Activated T-helper 1 cell treated with Interleukin-2 at 50 U/mL for 16 hours (primary cell): ENCODE measurements around the gene KMT2A.
"Not testable (repeated sequence)": the region's sequence is repeated elsewhere in the genome, so short reads cannot be mapped to it uniquely, and the experiment has no call there.

Source experiments
- DNase-seq: peaks from one replicate; pipeline ENCODE4 v3.0.0-alpha.2; 2020; ENCODE audit warnings: low read depth

The KMT2A gene

GRCh38 chr11:118435893-118436624 lies at the start of gene KMT2A:
Gene KMT2A, plus strand, starts transcription at chr11:118436492. Its CDS starts 21 bp downstream, at chr11:118436513.
- DNase-seq = peak; percentile 91

DNA sequence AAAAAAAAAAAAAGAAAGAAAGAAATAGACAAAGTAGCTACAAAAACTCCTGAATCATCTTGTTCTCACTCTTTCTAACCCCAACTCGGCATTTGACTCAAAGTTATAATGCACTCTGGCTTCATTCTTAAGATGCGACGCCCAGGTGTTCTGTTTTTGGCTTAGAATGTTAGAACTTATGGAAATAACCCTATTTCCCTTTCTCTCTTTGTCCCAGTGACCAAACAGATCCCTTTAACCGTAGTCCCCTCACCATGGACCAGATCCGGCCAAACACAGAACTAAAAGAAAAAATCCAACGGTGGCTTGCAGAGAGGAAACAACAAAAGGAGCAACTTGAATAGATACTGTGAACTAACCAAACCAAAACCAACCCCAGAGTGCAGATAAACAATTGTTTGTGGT lies 40.2 kb upstream of the KMT2A start:
- no peak for DNase-seq

GRCh38 chr11:118397448-118397847 lies 38.8 kb upstream of the KMT2A start:
- no peak for DNase-seq

GRCh38 chr11:118398791-118399559 lies 37.3 kb upstream of the KMT2A start:
- DNase-seq = peak; percentile 10

GRCh38 chr11:118401151-118401879 lies 35.0 kb upstream of the KMT2A start, which contains the start of gene ATP5MG:
Gene ATP5MG, plus strand, starts transcription at chr11:118401606. Its CDS starts 60 bp downstream, at chr11:118401666.
- peak; percentile 81 for DNase-seq

GRCh38 chr11:118401880-118402590 lies 34.3 kb upstream of the KMT2A start:
- no peak for DNase-seq

DNA sequence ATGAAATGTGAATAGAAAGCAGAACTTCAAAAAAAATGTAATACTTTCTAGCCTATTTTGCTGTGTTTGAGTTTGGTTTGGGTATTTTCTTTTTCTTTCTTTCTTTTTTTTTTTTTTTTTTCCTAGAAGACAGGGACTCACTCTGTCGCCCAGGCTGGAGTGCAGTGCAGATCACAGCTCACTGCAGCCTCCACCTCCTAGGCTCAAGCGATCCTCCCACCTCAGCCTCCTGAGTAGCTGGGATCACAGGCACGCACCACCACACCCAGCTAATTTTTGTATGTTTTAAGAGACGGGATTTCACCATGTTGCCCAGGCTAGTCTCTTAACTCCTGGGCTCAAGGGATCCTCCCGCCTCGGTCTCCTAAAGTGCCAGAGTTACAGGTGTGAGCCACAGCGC lies 33.7 kb upstream of the KMT2A start:
- not testable (repeated sequence) for DNase-seq

DNA sequence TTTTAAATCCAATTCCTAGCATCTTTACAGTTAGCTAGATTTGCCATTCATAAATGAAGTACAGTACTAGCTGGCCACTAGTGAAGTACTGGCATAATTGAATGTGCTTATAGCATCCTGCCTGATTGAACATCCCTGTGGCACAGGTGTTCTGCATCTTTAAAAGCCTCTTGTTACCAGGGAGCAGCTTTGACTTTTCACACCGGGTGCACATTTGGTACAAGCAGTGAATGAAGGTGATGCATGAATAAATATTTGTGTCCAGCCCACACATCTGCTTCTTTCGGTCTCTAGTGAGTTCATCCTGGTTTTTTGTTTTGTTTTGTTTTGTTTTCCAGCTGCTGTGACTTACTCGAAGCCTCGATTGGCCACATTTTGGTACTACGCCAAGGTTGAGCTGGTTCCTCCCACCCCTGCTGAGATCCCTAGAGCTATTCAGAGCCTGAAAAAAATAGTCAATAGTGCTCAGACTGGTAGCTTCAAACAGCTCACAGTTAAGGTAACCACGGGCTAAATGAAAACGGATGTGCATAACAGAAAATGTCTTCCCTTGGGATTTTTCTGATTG lies 29.6 kb upstream of the KMT2A start:
- DNase-seq = no peak

- no peak for DNase-seq
Measured at GRCh38 chr11:118410055-118410745, 26.1 kb upstream of the KMT2A start.

DNA sequence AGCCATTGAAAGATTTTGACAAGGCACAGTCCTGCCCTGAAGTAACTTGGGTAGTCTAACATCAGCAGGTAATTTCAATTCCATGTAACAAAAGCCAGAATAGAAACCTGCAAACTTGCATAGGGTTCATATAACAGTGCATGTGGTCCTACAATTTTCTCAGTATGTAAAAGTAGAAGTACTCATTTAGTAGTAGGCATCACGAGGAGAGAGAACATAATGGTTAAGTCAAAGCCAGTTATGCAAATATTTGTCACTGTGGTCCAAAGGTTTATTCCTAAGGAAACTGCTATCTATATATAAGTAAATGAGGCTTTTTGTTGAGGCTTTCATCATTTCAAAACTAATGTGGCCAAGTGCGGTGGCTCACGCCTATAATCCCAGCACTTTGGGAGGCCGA lies 24.8 kb upstream of the KMT2A start:
- no peak for DNase-seq

DNA sequence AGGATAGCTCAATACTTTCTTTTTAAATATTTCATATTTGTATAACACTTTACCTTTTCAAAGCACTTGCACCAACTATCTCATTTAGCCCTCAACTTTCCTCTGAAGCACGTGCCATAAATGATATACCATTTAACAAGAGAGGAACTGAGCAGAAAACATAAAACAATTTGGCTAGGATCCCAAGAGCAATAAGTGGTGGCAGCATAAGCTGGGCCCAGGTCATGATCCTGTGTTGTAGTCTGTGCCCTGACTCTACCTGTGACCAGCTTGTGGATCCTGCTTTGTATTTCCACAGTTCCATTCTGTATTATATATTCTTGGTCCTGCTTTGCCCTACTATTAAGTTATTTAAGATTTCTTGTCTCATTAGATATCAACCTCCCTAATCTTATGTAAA lies 23.4 kb upstream of the KMT2A start:
- no peak for DNase-seq

DNA sequence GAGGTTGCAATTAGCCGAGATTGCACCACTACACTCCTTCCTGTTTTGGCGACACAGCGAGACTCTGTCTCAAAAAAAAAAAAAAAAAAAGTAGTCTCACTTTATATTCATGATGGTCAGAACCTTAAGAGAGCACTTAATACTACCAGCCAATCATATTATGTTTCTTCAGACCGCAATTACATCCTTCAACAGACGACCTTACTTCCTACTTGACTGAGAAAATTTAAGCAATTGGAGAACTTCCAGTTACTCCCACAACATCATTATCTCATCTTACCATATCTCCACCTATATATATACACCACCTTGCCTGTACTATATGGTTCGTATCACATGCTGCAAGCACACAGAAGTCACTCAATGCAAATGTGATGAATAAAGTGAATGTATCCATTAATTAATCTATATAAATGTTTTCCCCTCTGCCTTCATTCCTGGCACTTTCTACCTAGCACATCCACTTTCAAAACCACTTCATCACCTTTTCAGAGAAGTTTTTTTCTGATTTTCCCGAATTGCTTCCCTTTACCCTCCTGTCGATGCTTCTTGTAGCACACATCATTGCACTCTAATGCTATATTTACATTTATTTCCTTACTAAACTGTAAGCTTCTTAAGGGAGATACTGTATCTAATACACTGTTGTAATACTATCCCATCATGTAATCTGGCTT lies 21.1 kb upstream of the KMT2A start:
- DNase-seq = no peak

- DNase-seq = no peak
Measured at GRCh38 chr11:118415739-118416068, 20.6 kb upstream of the KMT2A start.

DNA sequence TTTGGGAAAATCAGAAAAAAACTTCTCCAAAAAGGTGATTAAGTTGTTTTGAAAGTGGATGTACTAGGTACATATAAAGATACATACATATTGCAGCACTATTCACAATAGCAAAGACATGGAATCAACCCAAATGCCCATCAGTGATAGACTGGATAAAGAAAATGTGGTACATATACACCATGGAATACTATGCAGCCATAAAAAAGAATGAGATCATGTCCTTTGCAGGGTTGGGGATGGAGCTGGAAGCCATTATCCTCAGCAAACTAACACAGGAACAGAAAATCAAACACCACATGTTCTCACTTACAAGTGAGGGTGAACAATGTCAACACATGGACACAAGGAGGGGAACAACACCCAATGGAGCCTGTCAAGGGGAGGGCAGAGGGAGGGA lies 19.4 kb upstream of the KMT2A start:
- not testable (repeated sequence) for DNase-seq

DNA sequence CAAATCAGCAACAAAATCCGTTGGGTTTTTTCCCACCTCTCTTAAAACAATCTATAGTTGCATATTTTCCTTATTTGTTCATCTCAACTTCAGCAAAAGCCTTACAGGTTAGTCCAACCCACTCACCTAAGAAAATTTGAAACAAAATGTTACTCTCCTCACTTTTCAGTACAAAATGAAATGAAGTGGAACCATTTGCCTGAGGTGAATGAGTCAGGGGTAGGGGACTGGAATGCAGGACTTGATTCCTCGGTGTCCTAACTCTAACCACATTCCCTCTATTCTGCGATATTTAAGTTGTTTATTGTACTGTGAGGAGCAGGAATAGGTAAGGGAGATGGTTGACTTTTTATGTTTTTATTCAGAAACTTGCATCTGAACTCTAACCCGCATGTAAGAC lies 18.5 kb upstream of the KMT2A start:
- no peak for DNase-seq

GRCh38 chr11:118418766-118419165 lies 17.5 kb upstream of the KMT2A start:
- DNase-seq = no peak

DNA sequence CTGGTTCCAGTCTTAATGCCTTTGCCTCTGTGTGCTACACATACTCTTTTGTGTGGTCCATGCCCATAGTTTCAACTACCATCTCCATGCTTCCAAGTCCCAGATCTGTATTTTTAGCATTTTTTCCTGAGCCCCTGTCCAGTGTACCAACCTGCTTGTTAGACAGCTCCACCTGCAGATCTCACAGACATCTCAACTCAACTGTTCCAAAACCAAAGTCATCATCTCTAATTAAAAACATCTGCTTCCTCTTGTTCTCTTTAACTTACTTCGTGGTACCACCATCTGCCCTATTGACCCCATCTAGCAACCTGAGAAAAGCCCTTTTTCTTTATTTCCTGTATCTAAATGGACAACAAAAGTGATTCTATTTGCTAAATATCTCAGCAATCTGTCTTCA lies 8.6 kb upstream of the KMT2A start:
- no peak for DNase-seq

DNA sequence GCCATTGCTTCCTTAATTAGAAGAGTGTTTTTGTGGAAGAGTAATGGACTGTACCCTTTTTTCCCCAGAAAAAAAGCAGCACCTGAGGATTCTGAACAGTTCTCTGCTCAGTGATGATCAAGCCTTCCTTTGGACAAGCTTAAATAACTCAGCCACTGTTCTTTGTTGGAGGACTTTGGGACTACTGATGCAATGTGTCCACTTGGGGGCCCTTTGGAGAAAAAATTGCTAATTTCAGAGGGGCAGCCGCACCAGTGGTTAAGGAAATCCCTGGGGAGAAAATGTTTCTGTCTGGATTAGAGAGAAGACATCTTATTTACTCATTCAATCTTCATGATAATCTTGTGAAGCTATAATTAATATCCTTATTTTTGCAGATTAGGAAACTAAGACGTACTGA lies 5.3 kb upstream of the KMT2A start:
- no peak for DNase-seq

DNA sequence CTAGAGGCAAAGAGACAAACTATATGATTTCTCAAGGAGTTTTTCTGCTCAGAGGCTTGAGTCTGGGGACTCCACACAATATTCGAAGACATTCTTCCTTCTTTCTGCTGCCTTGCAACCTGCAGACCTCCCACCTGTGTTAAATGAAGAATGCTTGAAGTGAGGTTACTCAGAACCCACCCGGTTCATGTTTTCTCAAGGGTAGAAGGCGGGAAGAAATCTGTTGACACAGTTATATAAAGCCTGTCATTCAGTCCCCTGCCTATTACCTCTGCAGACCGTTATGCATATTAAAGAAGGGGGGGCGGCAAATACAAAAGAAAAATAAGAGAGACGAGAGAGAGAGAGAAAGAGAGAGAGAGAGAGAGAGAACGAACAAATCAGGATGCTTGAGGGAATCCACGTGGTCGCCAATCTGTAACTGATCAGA lies 2.2 kb upstream of the KMT2A start:
- DNase-seq = no peak

DNA sequence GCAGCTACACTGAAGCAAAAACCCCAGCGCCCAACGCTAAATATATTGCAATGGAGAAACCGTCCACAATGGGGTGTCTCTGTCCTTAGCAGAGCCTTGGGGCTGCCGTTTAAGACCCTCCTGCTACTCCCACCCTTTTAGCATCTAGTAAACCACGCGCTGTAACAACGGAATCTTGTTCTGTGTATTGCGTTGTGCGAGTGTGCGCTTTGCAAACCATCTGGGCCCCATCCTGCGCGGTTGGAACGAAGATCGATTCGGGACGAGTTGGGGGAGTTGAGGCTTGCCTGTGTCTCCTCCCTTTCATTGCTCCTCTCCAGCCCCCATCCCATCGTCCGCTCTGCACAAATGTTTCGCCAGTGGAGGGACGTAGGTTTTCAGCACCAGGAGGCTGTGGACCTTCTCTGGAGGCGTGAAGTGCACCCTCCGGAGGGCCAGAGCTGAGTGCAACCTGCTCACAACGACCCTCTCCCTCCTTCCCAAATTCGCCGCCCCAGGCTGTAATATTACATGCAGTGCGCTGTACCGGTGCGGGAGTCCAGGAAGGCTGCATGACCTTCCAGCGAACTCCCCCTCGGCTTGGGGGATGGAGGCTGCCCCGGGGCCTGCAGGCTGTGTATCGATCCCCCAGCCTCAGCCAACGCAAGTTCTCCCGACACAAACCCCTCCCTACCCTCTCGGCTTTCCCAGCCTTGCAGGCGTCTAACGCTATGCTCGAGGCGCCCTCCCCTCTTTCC lies 1.6 kb upstream of the KMT2A start:
- DNase-seq = no peak
